Ishikawa (cell line): ENCODE measurements around the gene CDK5R1.

ENCODE experiments used
- CEBPB ChIP-seq: IDR thresholded peaks from 2 replicates; pipeline ENCODE4 v1.6.1; 2012
- EP300 ChIP-seq: IDR thresholded peaks from 2 replicates; pipeline ENCODE4 v1.6.1; 2012; ENCODE audit warnings: borderline replicate concordance
- FOXM1 ChIP-seq: IDR thresholded peaks from 2 replicates; pipeline ENCODE4 v1.6.1; 2012; ENCODE audit warnings: low read depth, borderline replicate concordance
- NFIC ChIP-seq: IDR thresholded peaks from 2 replicates; pipeline ENCODE4 v1.6.1; 2012
- RAD21 ChIP-seq: IDR thresholded peaks from 2 replicates; pipeline ENCODE4 v1.6.1; 2012; ENCODE audit warnings: low read depth
- TEAD4 ChIP-seq: IDR thresholded peaks from 2 replicates; pipeline ENCODE4 v1.6.1; 2012
- ZBTB7A ChIP-seq: IDR thresholded peaks from 2 replicates; pipeline ENCODE4 v1.6.1; 2012; ENCODE audit warnings: low read depth
- TF ChIP-seq, protein P1 (sequence below): IDR thresholded peaks from 2 replicates; pipeline ENCODE4 v1.6.1; 2012; ENCODE audit warnings: low read depth, mild to moderate bottlenecking

DNA sequence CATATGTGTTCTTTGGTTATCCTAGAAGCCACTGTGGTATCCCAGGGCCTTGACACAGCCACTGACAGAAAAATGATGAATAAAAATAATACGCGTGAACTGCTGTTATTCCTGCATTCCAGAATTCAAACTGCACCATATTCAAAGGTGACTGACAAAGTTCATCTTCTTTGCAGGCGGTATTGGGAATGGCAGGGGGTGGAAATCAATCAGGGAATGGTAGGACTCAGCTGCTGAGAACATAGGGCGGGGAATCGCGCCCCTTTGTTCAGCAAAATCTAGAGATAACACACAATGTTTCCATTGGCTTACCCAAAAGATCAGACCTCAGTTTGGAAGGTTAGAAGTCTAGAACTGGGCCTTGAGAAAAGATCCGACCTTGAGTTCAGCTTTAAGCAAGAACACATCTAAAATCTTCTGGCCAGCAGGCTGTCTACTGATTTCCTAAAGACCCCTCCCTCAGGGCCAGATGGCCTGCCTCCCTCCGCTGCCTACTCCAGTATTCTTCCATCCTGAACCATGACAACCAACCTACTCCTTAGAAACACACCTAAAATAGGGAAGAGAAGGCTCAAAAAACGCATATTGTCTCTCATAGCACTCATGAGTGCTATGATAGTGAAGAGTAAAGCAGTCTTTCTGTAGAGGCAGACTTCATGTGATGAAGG lies 34.1 kb downstream of the CDK5R1 start:
- TF ChIP-seq RAD21 (no peak), NFIC (no peak), CEBPB (no peak), EP300 (no peak), TEAD4 (no peak), FOXM1 (no peak), ZBTB7A (no peak)
- TF ChIP-seq, protein P1, sequence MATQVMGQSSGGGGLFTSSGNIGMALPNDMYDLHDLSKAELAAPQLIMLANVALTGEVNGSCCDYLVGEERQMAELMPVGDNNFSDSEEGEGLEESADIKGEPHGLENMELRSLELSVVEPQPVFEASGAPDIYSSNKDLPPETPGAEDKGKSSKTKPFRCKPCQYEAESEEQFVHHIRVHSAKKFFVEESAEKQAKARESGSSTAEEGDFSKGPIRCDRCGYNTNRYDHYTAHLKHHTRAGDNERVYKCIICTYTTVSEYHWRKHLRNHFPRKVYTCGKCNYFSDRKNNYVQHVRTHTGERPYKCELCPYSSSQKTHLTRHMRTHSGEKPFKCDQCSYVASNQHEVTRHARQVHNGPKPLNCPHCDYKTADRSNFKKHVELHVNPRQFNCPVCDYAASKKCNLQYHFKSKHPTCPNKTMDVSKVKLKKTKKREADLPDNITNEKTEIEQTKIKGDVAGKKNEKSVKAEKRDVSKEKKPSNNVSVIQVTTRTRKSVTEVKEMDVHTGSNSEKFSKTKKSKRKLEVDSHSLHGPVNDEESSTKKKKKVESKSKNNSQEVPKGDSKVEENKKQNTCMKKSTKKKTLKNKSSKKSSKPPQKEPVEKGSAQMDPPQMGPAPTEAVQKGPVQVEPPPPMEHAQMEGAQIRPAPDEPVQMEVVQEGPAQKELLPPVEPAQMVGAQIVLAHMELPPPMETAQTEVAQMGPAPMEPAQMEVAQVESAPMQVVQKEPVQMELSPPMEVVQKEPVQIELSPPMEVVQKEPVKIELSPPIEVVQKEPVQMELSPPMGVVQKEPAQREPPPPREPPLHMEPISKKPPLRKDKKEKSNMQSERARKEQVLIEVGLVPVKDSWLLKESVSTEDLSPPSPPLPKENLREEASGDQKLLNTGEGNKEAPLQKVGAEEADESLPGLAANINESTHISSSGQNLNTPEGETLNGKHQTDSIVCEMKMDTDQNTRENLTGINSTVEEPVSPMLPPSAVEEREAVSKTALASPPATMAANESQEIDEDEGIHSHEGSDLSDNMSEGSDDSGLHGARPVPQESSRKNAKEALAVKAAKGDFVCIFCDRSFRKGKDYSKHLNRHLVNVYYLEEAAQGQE, result no peak
